Measurements from ENCODE around the gene MYH7B.

The MYH7B gene

DNA sequence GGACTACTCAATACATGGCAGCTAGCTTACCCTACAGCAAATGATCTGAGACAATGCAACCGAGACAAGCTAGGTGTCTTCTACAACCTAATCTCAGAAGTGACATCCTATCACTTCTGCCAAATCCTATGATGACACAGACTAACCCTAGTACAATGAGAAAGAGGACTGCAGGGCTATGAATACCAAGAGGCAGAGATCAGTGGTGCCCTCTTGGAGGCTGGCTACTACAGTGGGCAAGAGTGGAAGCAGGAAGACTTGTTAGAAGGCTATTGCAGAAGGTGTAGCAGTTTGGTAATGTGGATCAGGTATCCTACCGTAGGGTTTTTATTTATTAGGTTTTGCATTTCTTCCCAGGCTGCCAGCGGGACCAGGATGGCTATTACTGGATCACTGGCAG, 30.3 kb upstream of the MYH7B start:
- no peak overlapping the region for H3K9ac ChIP-seq (ENCODE audit: low read depth in 1 of 2, low read length in 2 of 2)
- no peaks in the 10 kb centered on the region for H3K4me1 ChIP-seq (ENCODE audit: control insufficient read depth in 2 of 2, insufficient read depth in 2 of 2, low read length in 2 of 2)
- H3K36me3 ChIP-seq (ENCODE audit: control insufficient read depth in 2 of 2, insufficient read depth in 2 of 2, low read length in 2 of 2), result peaks cover 87 to 88% of the 10 kb centered on the region in 2 donors
- H3K9me3 ChIP-seq (ENCODE audit: control insufficient read depth in 2 of 2, low read length in 2 of 2), result no peaks in the 10 kb centered on the region
- no peak overlapping the region for H3K27ac ChIP-seq (ENCODE audit: low read depth in 2 of 2, low read length in 2 of 2)
- H3K27me3 ChIP-seq (ENCODE audit: control insufficient read depth in 2 of 2, insufficient read depth in 2 of 2, low read length in 2 of 2), result no peaks in the 10 kb centered on the region
- no peak overlapping the region for H3K4me3 ChIP-seq (ENCODE audit: low read length in 2 of 2)

DNA sequence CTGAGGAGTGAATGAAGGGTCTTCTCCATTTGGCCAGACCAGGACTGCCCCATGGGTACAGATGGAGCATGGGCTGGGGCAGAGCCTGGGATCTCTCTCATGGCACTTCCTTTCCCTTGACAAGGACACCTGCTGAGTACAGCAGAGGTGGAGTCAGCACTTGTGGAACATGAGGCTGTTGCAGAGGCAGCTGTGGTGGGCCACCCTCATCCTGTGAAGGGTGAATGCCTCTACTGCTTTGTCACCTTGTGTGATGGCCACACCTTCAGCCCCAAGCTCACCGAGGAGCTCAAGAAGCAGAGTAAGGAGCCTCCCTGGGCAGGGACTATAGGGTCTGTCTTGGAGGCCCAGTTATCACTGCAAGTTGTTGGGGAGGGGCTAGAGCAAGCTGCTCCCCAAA, 29.7 kb upstream of the MYH7B start:
- H3K9ac ChIP-seq (ENCODE audit: low read depth in 1 of 2, low read length in 2 of 2), result no peak overlapping the region
- no peaks in the 10 kb centered on the region for H3K4me1 ChIP-seq (ENCODE audit: control insufficient read depth in 2 of 2, insufficient read depth in 2 of 2, low read length in 2 of 2)
- H3K9me3 ChIP-seq (ENCODE audit: control insufficient read depth in 2 of 2, low read length in 2 of 2), result no peaks in the 10 kb centered on the region
- peaks cover 84 to 88% of the 10 kb centered on the region in 2 donors for H3K36me3 ChIP-seq (ENCODE audit: control insufficient read depth in 2 of 2, insufficient read depth in 2 of 2, low read length in 2 of 2)
- no peak overlapping the region for H3K4me3 ChIP-seq (ENCODE audit: low read length in 2 of 2)
- no peak overlapping the region for H3K27ac ChIP-seq (ENCODE audit: low read depth in 2 of 2, low read length in 2 of 2)
- H3K27me3 ChIP-seq (ENCODE audit: control insufficient read depth in 2 of 2, insufficient read depth in 2 of 2, low read length in 2 of 2), result no peaks in the 10 kb centered on the region

DNA sequence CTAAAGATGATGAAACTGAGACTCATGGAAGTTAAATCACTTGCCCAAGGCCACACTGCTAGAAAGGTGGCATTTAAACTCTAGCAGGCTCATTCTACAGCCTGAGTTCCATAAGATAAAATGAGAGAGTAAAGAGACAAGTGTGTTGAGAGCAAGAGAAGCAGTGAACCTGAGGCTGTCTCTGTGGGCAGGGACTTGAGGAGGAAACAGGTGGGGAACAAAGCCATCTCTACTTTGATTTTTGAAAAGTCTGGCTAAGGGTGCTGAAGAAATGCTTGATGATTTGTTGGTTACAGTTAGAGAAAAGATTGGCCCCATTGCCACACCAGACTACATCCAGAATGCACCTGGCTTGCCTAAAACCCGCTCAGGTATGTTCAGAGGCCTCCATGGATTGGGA, 29.1 kb upstream of the MYH7B start:
- no peak overlapping the region for H3K4me3 ChIP-seq (ENCODE audit: low read length in 2 of 2)
- H3K4me1 ChIP-seq (ENCODE audit: control insufficient read depth in 2 of 2, insufficient read depth in 2 of 2, low read length in 2 of 2), result no peaks in the 10 kb centered on the region
- no peak overlapping the region for H3K9ac ChIP-seq (ENCODE audit: low read depth in 1 of 2, low read length in 2 of 2)
- H3K27ac ChIP-seq (ENCODE audit: low read depth in 2 of 2, low read length in 2 of 2), result no peak overlapping the region
- no peaks in the 10 kb centered on the region for H3K9me3 ChIP-seq (ENCODE audit: control insufficient read depth in 2 of 2, low read length in 2 of 2)
- peaks cover 79 to 88% of the 10 kb centered on the region in 2 donors for H3K36me3 ChIP-seq (ENCODE audit: control insufficient read depth in 2 of 2, insufficient read depth in 2 of 2, low read length in 2 of 2)
- no peaks in the 10 kb centered on the region for H3K27me3 ChIP-seq (ENCODE audit: control insufficient read depth in 2 of 2, insufficient read depth in 2 of 2, low read length in 2 of 2)

DNA sequence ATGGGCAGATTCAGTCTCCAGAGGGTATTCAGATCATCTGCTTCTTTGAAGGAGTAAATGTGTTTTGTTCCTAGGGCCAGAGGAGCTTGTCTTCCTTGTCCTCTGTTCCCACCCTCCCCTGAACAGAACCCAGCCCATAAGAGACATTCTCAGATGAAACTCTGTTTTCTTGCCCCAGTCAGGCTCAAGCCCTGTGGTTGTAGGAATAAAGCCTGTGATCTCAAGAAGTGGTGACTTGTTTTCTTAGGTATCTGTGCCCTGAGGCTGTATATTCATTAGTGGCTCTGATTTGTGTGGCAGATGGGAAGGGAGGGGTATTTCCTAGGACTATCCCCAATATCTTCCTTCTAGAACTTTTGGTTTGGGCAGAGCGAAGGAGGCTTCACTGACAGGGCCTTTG, 27.9 kb upstream of the MYH7B start:
- no peak overlapping the region for H3K27ac ChIP-seq (ENCODE audit: low read depth in 2 of 2, low read length in 2 of 2)
- no peak overlapping the region for H3K9ac ChIP-seq (ENCODE audit: low read depth in 1 of 2, low read length in 2 of 2)

DNA sequence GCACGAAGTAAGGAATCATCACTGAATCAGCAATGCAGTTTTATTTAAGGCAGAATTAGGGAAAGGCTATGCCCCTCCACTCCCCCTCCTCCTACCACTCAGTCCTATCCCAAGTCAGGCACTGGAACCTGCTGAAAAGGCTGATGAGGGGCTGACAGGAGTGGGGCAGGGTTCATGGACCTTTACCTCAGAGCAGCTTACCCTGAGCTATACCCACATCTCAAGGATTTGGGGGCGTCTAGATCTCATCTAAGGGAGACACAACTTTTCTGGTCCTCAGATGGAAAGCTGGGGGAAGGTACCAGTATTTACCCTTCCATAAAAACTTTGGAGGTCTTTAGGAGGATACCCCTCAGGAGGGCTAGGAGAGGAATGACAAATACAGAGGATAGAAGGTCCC, 27.3 kb upstream of the MYH7B start:
- H3K36me3 ChIP-seq (ENCODE audit: control insufficient read depth in 2 of 2, insufficient read depth in 2 of 2, low read length in 2 of 2), result peaks cover 74 to 85% of the 10 kb centered on the region in 2 donors
- no peaks in the 10 kb centered on the region for H3K4me1 ChIP-seq (ENCODE audit: control insufficient read depth in 2 of 2, insufficient read depth in 2 of 2, low read length in 2 of 2)
- H3K27ac ChIP-seq (ENCODE audit: low read depth in 2 of 2, low read length in 2 of 2), result no peak overlapping the region

More for the DNA sequence above, 27.9 kb upstream of the MYH7B start:
- Histone ChIP-seq H3K9me3 (ENCODE audit: control insufficient read depth in 2 of 2, low read length in 2 of 2) (no peaks in the 10 kb centered on the region), H3K36me3 (ENCODE audit: control insufficient read depth in 2 of 2, insufficient read depth in 2 of 2, low read length in 2 of 2) (peaks cover 76 to 86% of the 10 kb centered on the region in 2 donors), H3K4me1 (ENCODE audit: control insufficient read depth in 2 of 2, insufficient read depth in 2 of 2, low read length in 2 of 2) (no peaks in the 10 kb centered on the region), H3K4me3 (ENCODE audit: low read length in 2 of 2) (no peak overlapping the region), H3K27me3 (ENCODE audit: control insufficient read depth in 2 of 2, insufficient read depth in 2 of 2, low read length in 2 of 2) (no peaks in the 10 kb centered on the region)

DNA sequence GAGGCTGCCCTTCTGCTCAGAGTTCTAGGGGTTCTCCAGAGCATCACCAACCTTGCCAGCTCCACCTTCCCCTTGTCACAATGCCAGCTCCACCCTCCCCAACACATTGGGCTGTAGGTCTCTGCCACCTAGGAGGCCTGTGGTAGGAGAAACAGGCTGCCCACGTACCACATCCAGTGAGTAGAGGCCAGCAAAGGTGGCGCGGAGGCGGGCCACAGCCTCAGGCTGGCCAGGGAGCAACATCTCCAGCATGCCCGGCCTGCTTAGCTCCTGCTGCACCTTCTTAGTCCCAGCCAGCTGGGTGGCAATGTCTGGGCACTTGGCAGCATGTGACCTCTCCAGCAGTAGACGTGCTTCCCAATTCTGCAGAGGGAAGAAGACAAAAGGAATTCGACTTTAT, 23.9 kb upstream of the MYH7B start:
- Histone ChIP-seq H3K9me3 (ENCODE audit: control insufficient read depth in 2 of 2, low read length in 2 of 2) (no peaks in the 10 kb centered on the region), H3K4me3 (ENCODE audit: low read length in 2 of 2) (no peak overlapping the region), H3K4me1 (ENCODE audit: control insufficient read depth in 2 of 2, insufficient read depth in 2 of 2, low read length in 2 of 2) (no peaks in the 10 kb centered on the region), H3K9ac (ENCODE audit: low read depth in 1 of 2, low read length in 2 of 2) (no peak overlapping the region), H3K27me3 (ENCODE audit: control insufficient read depth in 2 of 2, insufficient read depth in 2 of 2, low read length in 2 of 2) (no peaks in the 10 kb centered on the region), H3K36me3 (ENCODE audit: control insufficient read depth in 2 of 2, insufficient read depth in 2 of 2, low read length in 2 of 2) (peaks cover 54 to 80% of the 10 kb centered on the region in 2 donors), H3K27ac (ENCODE audit: low read depth in 2 of 2, low read length in 2 of 2) (no peak overlapping the region)

More for the DNA sequence above, 27.3 kb upstream of the MYH7B start:
- Histone ChIP-seq H3K9me3 (ENCODE audit: control insufficient read depth in 2 of 2, low read length in 2 of 2) (no peaks in the 10 kb centered on the region), H3K9ac (ENCODE audit: low read depth in 1 of 2, low read length in 2 of 2) (no peak overlapping the region), H3K27me3 (ENCODE audit: control insufficient read depth in 2 of 2, insufficient read depth in 2 of 2, low read length in 2 of 2) (no peaks in the 10 kb centered on the region), H3K4me3 (ENCODE audit: low read length in 2 of 2) (no peak overlapping the region)

DNA sequence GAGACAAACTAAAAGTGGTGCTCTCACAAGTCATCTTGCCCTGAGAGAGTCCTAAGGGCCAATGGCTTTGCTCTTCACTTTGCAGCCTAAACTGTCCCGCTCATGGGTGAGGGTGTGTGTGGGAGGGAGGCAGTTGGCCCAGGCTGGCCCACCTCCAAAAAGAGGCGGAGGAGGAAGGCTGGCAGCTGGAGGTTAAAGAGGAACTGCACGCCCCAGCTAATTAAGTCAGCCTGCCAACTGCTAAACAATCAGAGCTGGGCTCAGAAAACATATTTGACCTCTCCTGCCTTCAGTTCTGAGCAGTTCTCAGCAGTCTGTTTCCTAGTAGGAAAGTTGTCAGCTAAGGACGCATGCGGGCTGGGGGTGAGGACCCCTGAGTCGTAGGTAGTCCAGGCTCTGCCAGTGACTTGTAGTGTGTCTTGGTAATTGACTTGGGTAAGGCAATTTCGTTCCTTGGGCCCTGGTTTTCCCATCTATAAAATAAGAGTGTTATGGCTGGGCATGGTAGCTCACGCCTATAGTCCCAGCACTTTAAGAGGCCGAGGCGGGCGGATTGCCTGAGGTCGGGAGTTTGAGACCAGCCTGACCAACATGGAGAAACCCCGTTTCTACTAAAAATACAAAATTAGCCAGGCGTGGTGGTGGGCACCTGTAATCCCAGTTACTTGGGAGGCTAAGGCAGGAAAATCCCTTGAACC, 17.1 kb upstream of the MYH7B start:
- Histone ChIP-seq H3K4me1 (ENCODE audit: control insufficient read depth in 2 of 2, insufficient read depth in 2 of 2, low read length in 2 of 2) (peaks cover 9 to 15% of the 10 kb centered on the region in 2 donors), H3K9me3 (ENCODE audit: control insufficient read depth in 2 of 2, low read length in 2 of 2) (no peaks in the 10 kb centered on the region), H3K27me3 (ENCODE audit: control insufficient read depth in 2 of 2, insufficient read depth in 2 of 2, low read length in 2 of 2) (no peaks in the 10 kb centered on the region), H3K27ac (ENCODE audit: low read depth in 2 of 2, low read length in 2 of 2) (peak overlapping the region; percentile 83 to 96), H3K4me3 (ENCODE audit: low read length in 2 of 2) (no peak overlapping the region), H3K9ac (ENCODE audit: low read depth in 1 of 2, low read length in 2 of 2) (peak overlapping the region in 1 of 2 donors; percentile 60), H3K36me3 (ENCODE audit: control insufficient read depth in 2 of 2, insufficient read depth in 2 of 2, low read length in 2 of 2) (peaks cover 35 to 55% of the 10 kb centered on the region in 2 donors)

DNA sequence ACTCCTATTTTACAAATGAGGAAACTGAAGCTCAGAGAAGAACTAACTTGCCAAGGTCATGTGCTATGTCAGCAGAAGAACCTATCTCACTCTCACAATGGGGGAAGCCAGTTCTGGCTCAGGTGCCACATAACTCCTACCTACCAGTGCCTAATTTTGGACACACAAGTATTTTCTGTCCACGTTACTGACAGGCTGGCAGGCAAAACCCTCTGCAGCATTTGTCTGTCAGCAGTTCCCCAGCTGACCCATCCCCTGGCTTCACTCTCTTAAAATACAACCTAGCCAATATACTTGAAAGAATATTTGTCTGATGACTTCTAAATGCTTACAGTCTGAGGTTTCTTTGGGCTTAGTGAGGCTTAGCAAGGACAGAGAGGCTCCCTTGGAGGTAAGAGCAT, 15.6 kb upstream of the MYH7B start:
- Histone ChIP-seq H3K4me3 (ENCODE audit: low read length in 2 of 2) (no peak overlapping the region), H3K36me3 (ENCODE audit: control insufficient read depth in 2 of 2, insufficient read depth in 2 of 2, low read length in 2 of 2) (peaks cover 41 to 54% of the 10 kb centered on the region in 2 donors), H3K4me1 (ENCODE audit: control insufficient read depth in 2 of 2, insufficient read depth in 2 of 2, low read length in 2 of 2) (peaks cover 9 to 20% of the 10 kb centered on the region in 2 donors), H3K9ac (ENCODE audit: low read depth in 1 of 2, low read length in 2 of 2) (no peak overlapping the region), H3K9me3 (ENCODE audit: control insufficient read depth in 2 of 2, low read length in 2 of 2) (no peaks in the 10 kb centered on the region), H3K27ac (ENCODE audit: low read depth in 2 of 2, low read length in 2 of 2) (peak overlapping the region in 1 of 2 donors; percentile 24), H3K27me3 (ENCODE audit: control insufficient read depth in 2 of 2, insufficient read depth in 2 of 2, low read length in 2 of 2) (no peaks in the 10 kb centered on the region)

DNA sequence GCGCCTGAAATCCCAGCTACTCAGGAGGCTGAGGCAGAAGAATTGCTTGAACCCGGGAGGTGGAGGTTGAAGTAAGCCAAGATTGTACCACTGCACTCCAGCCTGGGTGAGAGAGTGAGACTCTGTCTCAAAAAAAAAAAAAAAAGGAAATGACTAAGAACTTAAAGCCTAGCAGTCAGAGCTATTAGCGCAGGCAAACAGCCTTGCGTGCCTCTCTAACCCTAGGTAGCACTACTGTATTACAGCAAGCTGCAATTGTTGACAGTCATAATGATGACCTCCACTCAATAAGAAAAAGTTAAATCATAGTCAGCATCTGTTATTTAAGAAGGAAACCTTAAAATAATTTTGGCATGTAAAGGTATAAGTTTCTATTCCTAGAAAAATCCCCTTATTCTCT, 14.4 kb upstream of the MYH7B start:
- Histone ChIP-seq H3K9me3 (ENCODE audit: control insufficient read depth in 2 of 2, low read length in 2 of 2) (no peaks in the 10 kb centered on the region), H3K27ac (ENCODE audit: low read depth in 2 of 2, low read length in 2 of 2) (no peak overlapping the region), H3K27me3 (ENCODE audit: control insufficient read depth in 2 of 2, insufficient read depth in 2 of 2, low read length in 2 of 2) (no peaks in the 10 kb centered on the region), H3K4me1 (ENCODE audit: control insufficient read depth in 2 of 2, insufficient read depth in 2 of 2, low read length in 2 of 2) (peaks cover 14 to 30% of the 10 kb centered on the region in 2 donors), H3K9ac (ENCODE audit: low read depth in 1 of 2, low read length in 2 of 2) (no peak overlapping the region), H3K4me3 (ENCODE audit: low read length in 2 of 2) (no peak overlapping the region), H3K36me3 (ENCODE audit: control insufficient read depth in 2 of 2, insufficient read depth in 2 of 2, low read length in 2 of 2) (peaks cover 39 to 44% of the 10 kb centered on the region in 2 donors)

DNA sequence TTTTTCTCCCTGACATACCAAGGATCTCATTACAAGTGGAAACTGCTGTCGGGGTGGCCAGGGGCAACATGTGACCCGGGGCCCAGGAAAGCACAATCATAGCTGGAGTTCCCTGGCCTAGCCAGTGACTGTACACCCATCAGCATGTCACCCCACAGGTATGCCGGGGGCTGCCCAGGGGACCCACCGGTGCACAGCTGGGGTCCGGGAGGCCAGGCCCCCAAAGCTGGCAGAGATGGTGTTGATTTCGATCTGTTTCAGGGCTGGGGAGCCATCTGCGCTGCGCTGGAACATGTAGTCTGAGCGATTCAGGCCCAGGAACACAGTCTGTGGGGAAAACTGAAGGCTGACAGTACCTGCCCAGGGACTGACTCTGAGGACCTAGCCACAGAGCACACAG, 13.4 kb upstream of the MYH7B start:
- Histone ChIP-seq H3K9me3 (ENCODE audit: control insufficient read depth in 2 of 2, low read length in 2 of 2) (no peaks in the 10 kb centered on the region), H3K4me3 (ENCODE audit: low read length in 2 of 2) (no peak overlapping the region), H3K4me1 (ENCODE audit: control insufficient read depth in 2 of 2, insufficient read depth in 2 of 2, low read length in 2 of 2) (peaks cover 14 to 36% of the 10 kb centered on the region in 2 donors), H3K36me3 (ENCODE audit: control insufficient read depth in 2 of 2, insufficient read depth in 2 of 2, low read length in 2 of 2) (peaks cover 34 to 38% of the 10 kb centered on the region in 2 donors), H3K27me3 (ENCODE audit: control insufficient read depth in 2 of 2, insufficient read depth in 2 of 2, low read length in 2 of 2) (no peaks in the 10 kb centered on the region), H3K9ac (ENCODE audit: low read depth in 1 of 2, low read length in 2 of 2) (no peak overlapping the region), H3K27ac (ENCODE audit: low read depth in 2 of 2, low read length in 2 of 2) (no peak overlapping the region)
